GM23338 (cell line): ENCODE measurements around the gene PAEP. TPM values are rescaled to one million over a fixed set of nuclear protein-coding genes. Genes with fewer than 3 reads are reported as not detected.

ENCODE experiments used
- ATAC-seq: fragments of 200-7000 bp; cut with Tn5 transposase; 3 replicates; pipeline ENCODE4 v1.9.1; 2020
- DNase-seq: peaks from one replicate; pipeline ENCODE4 v3.0.0-alpha.2; 2015; ENCODE audit warnings: low spot score
- H2AFZ ChIP-seq: fragments of 200-600 bp; sonication (generic); 2 replicates; pipeline ENCODE4 v1.8.0; 2016; ENCODE audit warnings: antibody characterized with exemption, mild to moderate bottlenecking, moderate library complexity
- H3F3A ChIP-seq: fragments of 200-600 bp; sonication (generic); replicated peaks from 2 replicates; pipeline ENCODE4 v1.8.0; 2017; ENCODE audit warnings: antibody characterized with exemption, mixed run types, low read depth
- H3K27ac ChIP-seq: fragments of 200-600 bp; sonication (generic); 2 replicates; pipeline ENCODE4 v1.6.1; 2016; ENCODE audit warnings: low read depth
- H3K27me3 ChIP-seq: fragments of 200-600 bp; sonication (generic); 2 replicates; pipeline ENCODE4 v1.8.0; 2016; ENCODE audit warnings: mild to moderate bottlenecking, mixed run types, moderate library complexity; ENCODE audit not compliant: insufficient read depth
- H3K36me3 ChIP-seq: fragments of 200-600 bp; sonication (generic); 2 replicates; pipeline ENCODE4 v1.8.0; 2016; ENCODE audit warnings: mild to moderate bottlenecking; ENCODE audit not compliant: insufficient read depth
- H3K4me1 ChIP-seq: fragments of 200-600 bp; sonication (generic); 2 replicates; pipeline ENCODE4 v1.8.0; 2016; ENCODE audit warnings: mild to moderate bottlenecking, moderate library complexity; ENCODE audit not compliant: insufficient read depth
- H3K4me2 ChIP-seq: fragments of 200-600 bp; sonication (generic); 2 replicates; pipeline ENCODE4 v1.7.1; 2017; ENCODE audit warnings: mixed run types
- H3K4me3 ChIP-seq: fragments of 200-600 bp; sonication (generic); 2 replicates; pipeline ENCODE4 v1.6.1; 2016; ENCODE audit warnings: mixed run types
- H3K79me2 ChIP-seq: fragments of 200-600 bp; sonication (generic); replicated peaks from 2 replicates; pipeline ENCODE4 v1.8.0; 2017; ENCODE audit warnings: mild to moderate bottlenecking; ENCODE audit not compliant: insufficient read depth
- H3K9me2 ChIP-seq: fragments of 200-600 bp; sonication (generic); 2 replicates; pipeline ENCODE4 v1.8.0; 2017; ENCODE audit not compliant: insufficient read depth
- H4K20me1 ChIP-seq: fragments of 200-600 bp; sonication (generic); replicated peaks from 2 replicates; pipeline ENCODE4 v1.8.0; 2017; ENCODE audit warnings: mild to moderate bottlenecking; ENCODE audit not compliant: insufficient read depth
- H3K27ac Mint-ChIP-seq: 2 replicates; pipeline ENCODE4 v1.8.0; 2020; ENCODE audit warnings: inconsistent platforms, mild to moderate bottlenecking, moderate library complexity, mixed read lengths
- H3K27me3 Mint-ChIP-seq: 3 replicates; pipeline ENCODE4 v1.8.0; 2022; ENCODE audit warnings: low read depth, mild to moderate bottlenecking, moderate library complexity, mixed read lengths, inconsistent platforms; ENCODE audit not compliant: insufficient read depth, poor library complexity
- H3K36me3 Mint-ChIP-seq: 3 replicates; pipeline ENCODE4 v1.8.0; 2021; ENCODE audit warnings: low read depth, mild to moderate bottlenecking, inconsistent platforms, moderate library complexity, mixed read lengths
- H3K4me1 Mint-ChIP-seq: 3 replicates; pipeline ENCODE4 v1.8.0; 2020; ENCODE audit warnings: mild to moderate bottlenecking, inconsistent platforms, mixed read lengths
- H3K4me3 Mint-ChIP-seq: 3 replicates; pipeline ENCODE4 v1.8.0; 2021; ENCODE audit warnings: moderate library complexity, mild to moderate bottlenecking, inconsistent platforms, mixed read lengths
- H3K9me3 Mint-ChIP-seq: 3 replicates; pipeline ENCODE4 v1.8.0; 2020; ENCODE audit warnings: moderate library complexity, mild to moderate bottlenecking, inconsistent platforms, mixed read lengths
- CREB1 ChIP-seq: fragments of 250-450 bp; sonication (Bioruptor Pico); IDR thresholded peaks from 2 replicates; pipeline ENCODE4 v1.5.0; 2020; ENCODE audit warnings: low read depth, mild to moderate bottlenecking, moderate library complexity
- EZH2phosphoT487 ChIP-seq: fragments of 200-600 bp; sonication (generic); IDR thresholded peaks from one replicate; pipeline ENCODE4 v1.8.1; 2018; ENCODE audit warnings: antibody characterized with exemption; ENCODE audit not compliant: unreplicated experiment
- NANOG ChIP-seq: IDR thresholded peaks from 2 replicates; pipeline ENCODE4 v1.6.1; 2016; ENCODE audit warnings: antibody characterized with exemption, borderline replicate concordance
- STAT1 ChIP-seq: IDR thresholded peaks from one replicate; pipeline ENCODE4 v1.6.1; 2016; ENCODE audit warnings: antibody characterized with exemption; ENCODE audit not compliant: unreplicated experiment
- polyA plus RNA-seq: library from polyadenylated mRNA; unstranded; fragments of >200 nt; fragmentation: Nextera tagmentation; extraction: Ambion mirVana; gene quantifications from 2 replicates; pipeline ENCODE4 v1.2.1, GENCODE V29; 2016
- total RNA-seq: library from RNA; depleted of rRNA; stranded (reverse); fragments of >200 nt; shearing (Covaris generic); gene quantifications from 2 replicates; pipeline ENCODE4 v1.2.3, GENCODE V29; 2014
- TF ChIP-seq, protein P1 (sequence below): fragments of 250-450 bp; sonication (Bioruptor Pico); IDR thresholded peaks from 2 replicates; pipeline ENCODE4 v1.5.0; 2020; ENCODE audit warnings: mild to moderate bottlenecking, moderate library complexity
- TF ChIP-seq, protein P2 (sequence below): IDR thresholded peaks from 2 replicates; pipeline ENCODE4 v1.6.1; 2016; ENCODE audit warnings: antibody characterized with exemption

Gene PAEP
- total and polyA plus RNA-seq, 2 experiments from 2014 or later: not detected

DNA sequence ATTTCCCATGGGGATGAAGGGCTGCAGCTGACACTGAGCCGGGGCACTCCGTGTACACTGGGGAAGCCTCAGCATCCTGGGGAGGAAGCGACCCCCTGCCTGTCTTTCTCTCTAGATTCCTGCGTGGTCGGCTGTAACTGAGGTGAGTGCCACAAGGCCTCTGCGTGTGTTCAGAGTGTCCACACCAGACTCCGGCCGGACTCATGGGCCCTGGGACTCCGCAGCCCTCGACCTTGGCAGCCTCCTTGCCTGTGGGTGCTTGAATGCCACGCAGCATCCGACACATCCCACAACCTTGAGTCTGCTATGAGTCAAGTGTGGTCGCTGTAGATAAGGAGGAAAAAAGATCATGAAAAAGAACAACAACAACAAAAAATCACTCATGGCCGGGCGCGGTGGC lies 23.4 kb downstream of the PAEP start (continued):
- TF ChIP-seq, protein P1, sequence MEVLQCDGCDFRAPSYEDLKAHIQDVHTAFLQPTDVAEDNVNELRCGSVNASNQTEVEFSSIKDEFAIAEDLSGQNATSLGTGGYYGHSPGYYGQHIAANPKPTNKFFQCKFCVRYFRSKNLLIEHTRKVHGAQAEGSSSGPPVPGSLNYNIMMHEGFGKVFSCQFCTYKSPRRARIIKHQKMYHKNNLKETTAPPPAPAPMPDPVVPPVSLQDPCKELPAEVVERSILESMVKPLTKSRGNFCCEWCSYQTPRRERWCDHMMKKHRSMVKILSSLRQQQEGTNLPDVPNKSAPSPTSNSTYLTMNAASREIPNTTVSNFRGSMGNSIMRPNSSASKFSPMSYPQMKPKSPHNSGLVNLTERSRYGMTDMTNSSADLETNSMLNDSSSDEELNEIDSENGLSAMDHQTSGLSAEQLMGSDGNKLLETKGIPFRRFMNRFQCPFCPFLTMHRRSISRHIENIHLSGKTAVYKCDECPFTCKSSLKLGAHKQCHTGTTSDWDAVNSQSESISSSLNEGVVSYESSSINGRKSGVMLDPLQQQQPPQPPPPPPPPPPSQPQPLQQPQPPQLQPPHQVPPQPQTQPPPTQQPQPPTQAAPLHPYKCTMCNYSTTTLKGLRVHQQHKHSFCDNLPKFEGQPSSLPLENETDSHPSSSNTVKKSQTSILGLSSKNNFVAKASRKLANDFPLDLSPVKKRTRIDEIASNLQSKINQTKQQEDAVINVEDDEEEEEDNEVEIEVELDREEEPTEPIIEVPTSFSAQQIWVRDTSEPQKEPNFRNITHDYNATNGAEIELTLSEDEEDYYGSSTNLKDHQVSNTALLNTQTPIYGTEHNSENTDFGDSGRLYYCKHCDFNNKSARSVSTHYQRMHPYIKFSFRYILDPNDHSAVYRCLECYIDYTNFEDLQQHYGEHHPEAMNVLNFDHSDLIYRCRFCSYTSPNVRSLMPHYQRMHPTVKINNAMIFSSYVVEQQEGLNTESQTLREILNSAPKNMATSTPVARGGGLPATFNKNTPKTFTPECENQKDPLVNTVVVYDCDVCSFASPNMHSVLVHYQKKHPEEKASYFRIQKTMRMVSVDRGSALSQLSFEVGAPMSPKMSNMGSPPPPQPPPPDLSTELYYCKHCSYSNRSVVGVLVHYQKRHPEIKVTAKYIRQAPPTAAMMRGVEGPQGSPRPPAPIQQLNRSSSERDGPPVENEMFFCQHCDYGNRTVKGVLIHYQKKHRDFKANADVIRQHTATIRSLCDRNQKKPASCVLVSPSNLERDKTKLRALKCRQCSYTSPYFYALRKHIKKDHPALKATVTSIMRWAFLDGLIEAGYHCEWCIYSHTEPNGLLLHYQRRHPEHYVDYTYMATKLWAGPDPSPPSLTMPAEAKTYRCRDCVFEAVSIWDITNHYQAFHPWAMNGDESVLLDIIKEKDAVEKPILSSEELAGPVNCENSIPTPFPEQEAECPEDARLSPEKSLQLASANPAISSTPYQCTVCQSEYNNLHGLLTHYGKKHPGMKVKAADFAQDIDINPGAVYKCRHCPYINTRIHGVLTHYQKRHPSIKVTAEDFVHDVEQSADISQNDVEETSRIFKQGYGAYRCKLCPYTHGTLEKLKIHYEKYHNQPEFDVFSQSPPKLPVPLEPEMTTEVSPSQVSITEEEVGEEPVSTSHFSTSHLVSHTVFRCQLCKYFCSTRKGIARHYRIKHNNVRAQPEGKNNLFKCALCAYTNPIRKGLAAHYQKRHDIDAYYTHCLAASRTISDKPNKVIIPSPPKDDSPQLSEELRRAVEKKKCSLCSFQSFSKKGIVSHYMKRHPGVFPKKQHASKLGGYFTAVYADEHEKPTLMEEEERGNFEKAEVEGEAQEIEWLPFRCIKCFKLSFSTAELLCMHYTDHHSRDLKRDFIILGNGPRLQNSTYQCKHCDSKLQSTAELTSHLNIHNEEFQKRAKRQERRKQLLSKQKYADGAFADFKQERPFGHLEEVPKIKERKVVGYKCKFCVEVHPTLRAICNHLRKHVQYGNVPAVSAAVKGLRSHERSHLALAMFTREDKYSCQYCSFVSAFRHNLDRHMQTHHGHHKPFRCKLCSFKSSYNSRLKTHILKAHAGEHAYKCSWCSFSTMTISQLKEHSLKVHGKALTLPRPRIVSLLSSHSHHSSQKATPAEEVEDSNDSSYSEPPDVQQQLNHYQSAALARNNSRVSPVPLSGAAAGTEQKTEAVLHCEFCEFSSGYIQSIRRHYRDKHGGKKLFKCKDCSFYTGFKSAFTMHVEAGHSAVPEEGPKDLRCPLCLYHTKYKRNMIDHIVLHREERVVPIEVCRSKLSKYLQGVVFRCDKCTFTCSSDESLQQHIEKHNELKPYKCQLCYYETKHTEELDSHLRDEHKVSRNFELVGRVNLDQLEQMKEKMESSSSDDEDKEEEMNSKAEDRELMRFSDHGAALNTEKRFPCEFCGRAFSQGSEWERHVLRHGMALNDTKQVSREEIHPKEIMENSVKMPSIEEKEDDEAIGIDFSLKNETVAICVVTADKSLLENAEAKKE (CRISPR knock-in tag): no peak
- TF ChIP-seq EZH2phosphoT487 (no peak), CREB1 (CRISPR knock-in tag) (no peak)

DNA sequence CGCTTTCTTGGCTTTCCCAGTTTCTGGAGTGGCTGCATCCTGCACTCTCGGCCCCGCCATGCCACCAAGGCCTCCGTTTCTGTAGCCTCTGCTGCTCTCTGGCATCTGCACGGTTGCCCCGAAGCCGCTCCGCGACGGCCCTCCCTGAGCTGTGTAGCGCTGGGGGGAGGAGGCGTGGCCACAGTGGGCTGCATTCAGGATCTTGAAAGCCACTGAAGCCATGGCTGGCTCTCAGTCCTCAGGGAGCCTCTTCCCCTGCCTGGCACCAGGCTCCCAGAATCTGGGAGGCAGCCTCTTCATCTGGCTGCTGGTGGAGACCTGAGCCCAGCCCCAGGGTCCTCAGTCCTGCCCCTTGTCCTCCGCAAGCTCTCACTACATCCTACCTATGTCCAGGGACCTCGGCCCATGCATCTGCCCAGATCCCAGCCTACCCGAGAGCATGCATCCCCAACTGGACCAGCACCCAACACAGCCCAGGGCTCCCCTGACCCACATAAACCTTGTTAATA lies 25.1 kb downstream of the PAEP start:
- no peak for ATAC-seq
- H3K36me3 ChIP-seq: no peaks in the 10 kb centered on the region
- H3F3A ChIP-seq: no peaks in the 10 kb centered on the region
- no peaks in the 10 kb centered on the region for H3K9me2 ChIP-seq
- H3K27me3 ChIP-seq: no peaks in the 10 kb centered on the region
- H4K20me1 ChIP-seq: no peaks in the 10 kb centered on the region
- Mint-ChIP-seq H3K4me3 (no peak overlapping the region), H3K27ac (no peak overlapping the region), H3K27me3 (peaks cover 6% of the 10 kb centered on the region), H3K4me1 (no peaks in the 10 kb centered on the region), H3K36me3 (peaks cover 1% of the 10 kb centered on the region; the same call in 1 of the 3 replicates), H3K9me3 (peaks cover 5% of the 10 kb centered on the region; the same call in 2 of the 3 replicates)
- H3K4me1 ChIP-seq: no peaks in the 10 kb centered on the region
- H2AFZ ChIP-seq: no peak overlapping the region
- no peak overlapping the region for H3K27ac ChIP-seq
- no peak for DNase-seq
- H3K4me2 ChIP-seq: no peak overlapping the region
- no peak overlapping the region for H3K4me3 ChIP-seq
- TF ChIP-seq NANOG (no peak), CREB1 (CRISPR knock-in tag) (no peak), STAT1 (no peak), EZH2phosphoT487 (no peak)
- TF ChIP-seq, protein P2, sequence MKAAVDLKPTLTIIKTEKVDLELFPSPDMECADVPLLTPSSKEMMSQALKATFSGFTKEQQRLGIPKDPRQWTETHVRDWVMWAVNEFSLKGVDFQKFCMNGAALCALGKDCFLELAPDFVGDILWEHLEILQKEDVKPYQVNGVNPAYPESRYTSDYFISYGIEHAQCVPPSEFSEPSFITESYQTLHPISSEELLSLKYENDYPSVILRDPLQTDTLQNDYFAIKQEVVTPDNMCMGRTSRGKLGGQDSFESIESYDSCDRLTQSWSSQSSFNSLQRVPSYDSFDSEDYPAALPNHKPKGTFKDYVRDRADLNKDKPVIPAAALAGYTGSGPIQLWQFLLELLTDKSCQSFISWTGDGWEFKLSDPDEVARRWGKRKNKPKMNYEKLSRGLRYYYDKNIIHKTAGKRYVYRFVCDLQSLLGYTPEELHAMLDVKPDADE: no peak
- no peaks in the 10 kb centered on the region for H3K79me2 ChIP-seq
